ENCODE results near the gene DNMT3B. TPM values are rescaled to one million over a fixed set of nuclear protein-coding genes. Genes with fewer than 3 reads are reported as not detected.
"Not testable (repeated sequence)": the region's sequence is repeated elsewhere in the genome, so short reads cannot be mapped to it uniquely, and the experiment has no call there.

Gene DNMT3B
- total and polyA plus RNA-seq, 2 experiments from 2014 or later, result 711 to 2,222 TPM

DNA sequence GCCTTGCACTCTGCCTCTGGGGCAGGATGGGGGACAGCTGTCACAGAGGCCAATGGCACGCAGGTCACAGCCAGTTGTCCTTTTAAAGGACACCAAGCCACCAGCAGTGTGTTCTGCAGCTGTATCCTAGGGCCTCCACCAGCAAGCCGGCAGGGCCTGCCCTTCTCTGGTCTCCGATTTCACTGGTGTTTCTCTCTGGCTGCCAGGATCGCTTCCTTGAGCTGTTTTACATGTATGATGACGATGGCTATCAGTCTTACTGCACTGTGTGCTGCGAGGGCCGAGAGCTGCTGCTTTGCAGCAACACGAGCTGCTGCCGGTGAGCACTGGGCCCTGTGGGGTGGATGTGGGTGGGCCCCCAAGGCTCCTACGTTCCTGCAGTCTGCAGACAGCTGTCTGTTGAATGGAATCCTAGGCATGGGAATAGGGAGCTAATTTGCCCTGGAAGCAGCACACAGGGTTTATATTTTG, 34.8 kb downstream of the DNMT3B start:
- Mint-ChIP-seq H3K27ac (peak overlapping the region; percentile 81), H3K36me3 (ENCODE audit: low read depth) (peaks cover 99% of the 10 kb centered on the region), H3K4me1 (peaks cover 39% of the 10 kb centered on the region), H3K9me3 (peaks cover 3% of the 10 kb centered on the region; the same call in 2 of the 3 replicates), H3K27me3 (ENCODE audit: insufficient read depth, low read depth, poor library complexity) (peaks cover 73% of the 10 kb centered on the region), H3K4me3 (no peak overlapping the region)
- Histone ChIP-seq H3K9me2 (ENCODE audit: insufficient read depth) (no peaks in the 10 kb centered on the region; the same call in 1 of the 2 replicates), H3K4me1 (ENCODE audit: insufficient read depth) (peaks cover 88% of the 10 kb centered on the region), H3K4me2 (no peak overlapping the region), H3K27me3 (ENCODE audit: insufficient read depth) (no peaks in the 10 kb centered on the region), H3K79me2 (replicated peaks; ENCODE audit: insufficient read depth) (peaks cover 97% of the 10 kb centered on the region), H3K27ac (ENCODE audit: low read depth) (peak overlapping the region; percentile 92), H3K4me3 (no peak overlapping the region), H3K36me3 (ENCODE audit: insufficient read depth) (peaks cover 100% of the 10 kb centered on the region), H4K20me1 (replicated peaks; ENCODE audit: insufficient read depth) (peaks cover 100% of the 10 kb centered on the region), H3F3A (replicated peaks; ENCODE audit: low read depth) (peaks cover 100% of the 10 kb centered on the region), H2AFZ (no peak overlapping the region)
- ATAC-seq (no peak), DNase-seq (ENCODE audit: low spot score) (no peak)
- peak; percentile 27; the same call in 1 of the 2 replicates for TF ChIP-seq POLR2AphosphoS5 (IDR thresholded peaks at IDR 0.05; ENCODE audit: low read depth)
- TF ChIP-seq, protein P1, sequence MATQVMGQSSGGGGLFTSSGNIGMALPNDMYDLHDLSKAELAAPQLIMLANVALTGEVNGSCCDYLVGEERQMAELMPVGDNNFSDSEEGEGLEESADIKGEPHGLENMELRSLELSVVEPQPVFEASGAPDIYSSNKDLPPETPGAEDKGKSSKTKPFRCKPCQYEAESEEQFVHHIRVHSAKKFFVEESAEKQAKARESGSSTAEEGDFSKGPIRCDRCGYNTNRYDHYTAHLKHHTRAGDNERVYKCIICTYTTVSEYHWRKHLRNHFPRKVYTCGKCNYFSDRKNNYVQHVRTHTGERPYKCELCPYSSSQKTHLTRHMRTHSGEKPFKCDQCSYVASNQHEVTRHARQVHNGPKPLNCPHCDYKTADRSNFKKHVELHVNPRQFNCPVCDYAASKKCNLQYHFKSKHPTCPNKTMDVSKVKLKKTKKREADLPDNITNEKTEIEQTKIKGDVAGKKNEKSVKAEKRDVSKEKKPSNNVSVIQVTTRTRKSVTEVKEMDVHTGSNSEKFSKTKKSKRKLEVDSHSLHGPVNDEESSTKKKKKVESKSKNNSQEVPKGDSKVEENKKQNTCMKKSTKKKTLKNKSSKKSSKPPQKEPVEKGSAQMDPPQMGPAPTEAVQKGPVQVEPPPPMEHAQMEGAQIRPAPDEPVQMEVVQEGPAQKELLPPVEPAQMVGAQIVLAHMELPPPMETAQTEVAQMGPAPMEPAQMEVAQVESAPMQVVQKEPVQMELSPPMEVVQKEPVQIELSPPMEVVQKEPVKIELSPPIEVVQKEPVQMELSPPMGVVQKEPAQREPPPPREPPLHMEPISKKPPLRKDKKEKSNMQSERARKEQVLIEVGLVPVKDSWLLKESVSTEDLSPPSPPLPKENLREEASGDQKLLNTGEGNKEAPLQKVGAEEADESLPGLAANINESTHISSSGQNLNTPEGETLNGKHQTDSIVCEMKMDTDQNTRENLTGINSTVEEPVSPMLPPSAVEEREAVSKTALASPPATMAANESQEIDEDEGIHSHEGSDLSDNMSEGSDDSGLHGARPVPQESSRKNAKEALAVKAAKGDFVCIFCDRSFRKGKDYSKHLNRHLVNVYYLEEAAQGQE (IDR thresholded peaks at IDR 0.05; ENCODE audit: unreplicated experiment), result no peak

DNA sequence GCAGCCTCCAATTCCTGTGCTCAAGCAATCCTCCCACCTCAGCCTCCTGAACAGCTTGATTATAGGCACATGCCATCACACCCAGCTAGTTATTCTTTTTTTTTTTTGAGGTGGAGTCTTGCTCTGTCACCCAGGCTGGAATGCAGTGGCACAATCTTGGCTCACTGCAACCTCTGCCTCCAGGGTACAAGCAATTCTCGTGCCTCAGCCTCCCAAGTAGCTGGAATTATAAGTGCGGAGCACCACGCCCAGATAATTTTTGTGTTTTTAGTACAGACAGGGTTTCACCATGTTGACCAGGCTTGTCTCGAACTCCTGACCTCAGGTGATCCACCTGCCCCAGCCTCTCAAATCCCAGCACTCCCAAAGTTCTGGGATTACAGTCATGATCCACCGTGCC, 35.4 kb downstream of the DNMT3B start:
- Histone ChIP-seq H3K27ac (ENCODE audit: low read depth) (peak overlapping the region; percentile 92), H3K36me3 (ENCODE audit: insufficient read depth) (peaks cover 100% of the 10 kb centered on the region), H4K20me1 (replicated peaks; ENCODE audit: insufficient read depth) (peaks cover 100% of the 10 kb centered on the region), H3F3A (replicated peaks; ENCODE audit: low read depth) (peaks cover 100% of the 10 kb centered on the region), H3K4me1 (ENCODE audit: insufficient read depth) (peaks cover 90% of the 10 kb centered on the region), H3K79me2 (replicated peaks; ENCODE audit: insufficient read depth) (peaks cover 97% of the 10 kb centered on the region)
- H3K4me3 Mint-ChIP-seq; H3K4me3 ChIP-seq; H3K4me2 ChIP-seq; H3K9me3 Mint-ChIP-seq; H2AFZ ChIP-seq; H3K27me3 ChIP-seq (ENCODE audit: insufficient read depth); ATAC-seq; H3K9me2 ChIP-seq (ENCODE audit: insufficient read depth); DNase-seq (ENCODE audit: low spot score): not testable (repeated sequence)
- H3K27me3 Mint-ChIP-seq (ENCODE audit: insufficient read depth, low read depth, poor library complexity), result peaks cover 75% of the 10 kb centered on the region
- H3K36me3 Mint-ChIP-seq (ENCODE audit: low read depth), result peaks cover 99% of the 10 kb centered on the region
- H3K27ac Mint-ChIP-seq, result 0 out of 2 replicates have a peak overlapping the region, but pooled peaks have one; percentile 65
- H3K4me1 Mint-ChIP-seq, result peaks cover 40% of the 10 kb centered on the region

DNA sequence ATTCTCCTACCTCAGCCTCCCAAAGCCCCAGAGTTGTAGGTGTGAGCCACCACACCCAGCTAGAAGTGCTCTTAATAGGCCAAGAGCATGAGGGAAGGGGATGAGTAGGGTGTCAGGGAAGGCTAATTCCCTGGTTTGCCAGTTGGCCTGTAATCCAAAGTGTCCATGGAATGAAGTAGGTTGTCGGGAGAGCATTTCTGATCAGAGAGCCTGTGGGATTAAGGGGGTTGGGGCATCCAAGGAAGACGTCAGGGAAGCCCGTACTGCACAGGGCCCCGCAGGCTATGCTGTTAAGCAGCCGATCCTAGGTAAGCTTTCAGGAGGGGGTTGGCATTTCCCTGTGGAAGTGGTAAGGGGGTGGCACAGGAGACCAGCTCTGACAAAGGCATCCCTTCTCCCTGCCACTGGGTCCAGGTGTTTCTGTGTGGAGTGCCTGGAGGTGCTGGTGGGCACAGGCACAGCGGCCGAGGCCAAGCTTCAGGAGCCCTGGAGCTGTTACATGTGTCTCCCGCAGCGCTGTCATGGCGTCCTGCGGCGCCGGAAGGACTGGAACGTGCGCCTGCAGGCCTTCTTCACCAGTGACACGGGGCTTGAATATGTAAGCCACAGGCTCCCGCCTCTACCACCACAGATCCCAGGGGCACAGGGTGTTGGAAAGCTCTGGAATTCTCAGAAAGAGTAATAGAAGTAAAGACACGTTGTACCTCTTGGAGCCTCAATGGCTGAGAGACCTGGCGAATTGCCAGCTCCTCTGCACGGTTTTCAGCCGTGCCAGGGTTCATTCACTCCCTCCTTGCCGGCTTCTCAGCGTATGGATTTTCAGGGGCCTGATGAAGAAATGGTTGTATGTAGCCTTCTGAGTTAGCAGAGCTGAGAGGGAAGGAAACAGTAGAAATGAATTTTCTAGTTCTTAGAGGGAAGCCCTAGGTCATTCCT, 36.1 kb downstream of the DNMT3B start:
- H3K36me3 ChIP-seq (ENCODE audit: insufficient read depth), result peaks cover 100% of the 10 kb centered on the region
- no peak overlapping the region for H3K4me2 ChIP-seq
- Mint-ChIP-seq H3K27me3 (ENCODE audit: insufficient read depth, low read depth, poor library complexity) (peaks cover 76% of the 10 kb centered on the region), H3K27ac (peak overlapping the region; percentile 65; the same call in 1 of the 2 replicates), H3K4me1 (peaks cover 47% of the 10 kb centered on the region), H3K4me3 (no peak overlapping the region), H3K36me3 (ENCODE audit: low read depth) (peaks cover 99% of the 10 kb centered on the region), H3K9me3 (peaks cover 3% of the 10 kb centered on the region; the same call in 2 of the 3 replicates)
- peaks cover 98% of the 10 kb centered on the region for H3K79me2 ChIP-seq (replicated peaks; ENCODE audit: insufficient read depth)
- DNase-seq (ENCODE audit: low spot score), result no peak
- no peak overlapping the region for H3K4me3 ChIP-seq
- H3K27me3 ChIP-seq (ENCODE audit: insufficient read depth), result no peaks in the 10 kb centered on the region
- H4K20me1 ChIP-seq (replicated peaks; ENCODE audit: insufficient read depth), result peaks cover 100% of the 10 kb centered on the region
- H3K4me1 ChIP-seq (ENCODE audit: insufficient read depth), result peaks cover 94% of the 10 kb centered on the region
- peak overlapping the region; percentile 92 for H3K27ac ChIP-seq (ENCODE audit: low read depth)
- TF ChIP-seq POLR2AphosphoS5 (IDR thresholded peaks at IDR 0.05; ENCODE audit: low read depth) (peak; percentile 40; the same call in 1 of the 2 replicates), ZNF114 (CRISPR knock-in tag; IDR thresholded peaks at IDR 0.05) (no peak)
- ATAC-seq, result no peak
- no peak overlapping the region for H2AFZ ChIP-seq
- H3F3A ChIP-seq (replicated peaks; ENCODE audit: low read depth), result peaks cover 100% of the 10 kb centered on the region
- H3K9me2 ChIP-seq (ENCODE audit: insufficient read depth), result no peaks in the 10 kb centered on the region; the same call in 1 of the 2 replicates

Data from GM23338 (cell line).